Measurements from ENCODE around the gene NPAT.

DNA sequence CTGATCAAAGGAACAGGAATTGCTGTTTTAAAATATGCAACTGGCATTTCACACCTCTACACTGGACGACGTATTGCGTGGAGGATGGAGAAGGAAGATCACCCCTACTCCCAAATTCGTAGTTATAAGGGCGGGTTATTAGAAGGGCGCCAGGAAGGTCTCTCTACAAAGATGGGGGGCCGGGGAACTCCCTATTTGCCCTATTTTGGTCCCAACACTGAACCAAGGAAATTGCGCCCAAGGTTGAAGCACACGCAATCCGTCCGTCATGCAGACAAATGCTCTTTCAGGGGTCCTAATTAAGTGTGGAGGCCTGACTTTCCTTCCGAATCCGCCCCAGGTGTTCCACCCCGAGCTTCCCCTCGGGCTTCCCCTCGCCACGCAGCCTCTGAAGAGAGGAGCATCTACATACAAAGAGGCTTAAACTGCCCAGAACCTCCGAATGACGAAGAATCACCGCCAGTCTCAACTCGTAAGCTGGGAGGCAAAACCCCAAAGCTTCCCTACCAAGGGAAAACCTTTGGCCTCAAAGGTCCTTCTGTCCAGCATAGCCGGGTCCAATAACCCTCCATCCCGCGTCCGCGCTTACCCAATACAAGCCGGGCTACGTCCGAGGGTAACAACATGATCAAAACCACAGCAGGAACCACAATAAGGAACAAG lies 396 bp downstream of the NPAT start:
- TF ChIP-seq, protein P1, sequence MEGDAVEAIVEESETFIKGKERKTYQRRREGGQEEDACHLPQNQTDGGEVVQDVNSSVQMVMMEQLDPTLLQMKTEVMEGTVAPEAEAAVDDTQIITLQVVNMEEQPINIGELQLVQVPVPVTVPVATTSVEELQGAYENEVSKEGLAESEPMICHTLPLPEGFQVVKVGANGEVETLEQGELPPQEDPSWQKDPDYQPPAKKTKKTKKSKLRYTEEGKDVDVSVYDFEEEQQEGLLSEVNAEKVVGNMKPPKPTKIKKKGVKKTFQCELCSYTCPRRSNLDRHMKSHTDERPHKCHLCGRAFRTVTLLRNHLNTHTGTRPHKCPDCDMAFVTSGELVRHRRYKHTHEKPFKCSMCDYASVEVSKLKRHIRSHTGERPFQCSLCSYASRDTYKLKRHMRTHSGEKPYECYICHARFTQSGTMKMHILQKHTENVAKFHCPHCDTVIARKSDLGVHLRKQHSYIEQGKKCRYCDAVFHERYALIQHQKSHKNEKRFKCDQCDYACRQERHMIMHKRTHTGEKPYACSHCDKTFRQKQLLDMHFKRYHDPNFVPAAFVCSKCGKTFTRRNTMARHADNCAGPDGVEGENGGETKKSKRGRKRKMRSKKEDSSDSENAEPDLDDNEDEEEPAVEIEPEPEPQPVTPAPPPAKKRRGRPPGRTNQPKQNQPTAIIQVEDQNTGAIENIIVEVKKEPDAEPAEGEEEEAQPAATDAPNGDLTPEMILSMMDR (conservative IDR thresholded peaks at IDR 0.05): no peak
- no peak for TF ChIP-seq EZH2 (IDR thresholded peaks at IDR 0.05; ENCODE audit: low read depth)
